GM10248 (cell line): ENCODE measurements around the gene FBXO42.

Experiments used
- CTCF ChIA-PET: fragments of 300-600 bp; sonication (Branson Sonifier 250); formaldehyde crosslinking; extraction: SDS; loops from one replicate; lab custom pipeline; 2021; ENCODE audit warnings: antibody characterized with exemption; lab: Yijun Ruan, JAX
- POLR2A ChIA-PET: fragments of 350-650 bp; sonication (Branson Sonifier 250); formaldehyde crosslinking; extraction: SDS; loops from one replicate; lab custom pipeline; 2020; ENCODE audit warnings: antibody characterized with exemption; lab: Yijun Ruan, JAX
- DNase-seq: peaks from one replicate; pipeline ENCODE4 v3.0.0; 2012; ENCODE audit errors: extremely low spot score
- CTCF ChIP-seq: IDR thresholded peaks from 2 replicates; pipeline ENCODE4 v1.5.1; 2012; ENCODE audit warnings: mild to moderate bottlenecking, low read depth; ENCODE audit errors: extremely low read depth, missing control alignments, control extremely low read depth

The FBXO42 gene

GRCh38 chr1:16372535-16373285 lies 20.4 kb upstream of the FBXO42 start:
- ChIA-PET POLR2A (interaction anchor here (0.7 kb wide), 1 partner anchor 146 kb away, joined by 5 read pairs; no protein-coding TSS in a partner anchor), CTCF (interaction anchor here (0.7 to 2.4 kb wide), 2 partner anchors 9 to 72 kb away, joined by 3 to 10 read pairs; no protein-coding TSS in a partner anchor)
- no peak for TF ChIP-seq CTCF
- no peak for DNase-seq

GRCh38 chr1:16371725-16372124 lies 19.4 kb upstream of the FBXO42 start:
- no peak for DNase-seq
- POLR2A ChIA-PET, result interaction anchor here (0.6 to 0.7 kb wide), 2 partner anchors 16 to 563 kb away, joined by 3 to 10 read pairs; no protein-coding TSS in a partner anchor
- no peak for TF ChIP-seq CTCF
- CTCF ChIA-PET, result interaction anchor here (1.5 to 2.4 kb wide), 3 partner anchors 8 to 15 kb away, joined by 3 to 10 read pairs (median 5); no protein-coding TSS in a partner anchor

GRCh38 chr1:16369821-16370220 lies 17.5 kb upstream of the FBXO42 start:
- no peak for DNase-seq
- ChIA-PET CTCF (interaction anchor here (0.6 to 1.6 kb wide), 5 partner anchors 8 to 578 kb away, joined by 3 to 4 read pairs (median 3); no protein-coding TSS in a partner anchor), POLR2A (interaction anchor here (2.4 kb wide), 1 partner anchor 16 kb away, joined by 10 read pairs; no protein-coding TSS in a partner anchor)
- TF ChIP-seq CTCF, result no peak

GRCh38 chr1:16367968-16368890 lies 15.9 kb upstream of the FBXO42 start:
- ChIA-PET POLR2A (interaction anchor here (0.6 to 2.4 kb wide), 4 partner anchors 13 to 284 kb away, joined by 3 to 10 read pairs (median 4); partner anchors contain the start of gene FBXO42), CTCF (interaction anchor here (0.7 to 1.6 kb wide), 4 partner anchors 10 to 19 kb away, joined by 3 read pairs; partner anchors contain the start of gene FBXO42)
- TF ChIP-seq CTCF, result no peak
- DNase-seq, result no peak

GRCh38 chr1:16367258-16367967 lies 15.1 kb upstream of the FBXO42 start:
- CTCF ChIA-PET, result interaction anchor here (0.7 to 2.4 kb wide), 4 partner anchors 13 to 20 kb away, joined by 3 to 10 read pairs (median 3); partner anchors contain the start of gene FBXO42

More at GRCh38 chr1:16367258-16367967, 15.1 kb upstream of the FBXO42 start:
- POLR2A ChIA-PET, result interaction anchor here (0.6 to 2.4 kb wide), 4 partner anchors 12 to 283 kb away, joined by 3 to 10 read pairs (median 4); partner anchors contain the start of gene FBXO42
- no peak for TF ChIP-seq CTCF
- DNase-seq, result peak; percentile 84
